HepG2 (cell line): ENCODE measurements around the gene ACP7. TPM values are rescaled to one million over a fixed set of nuclear protein-coding genes. Genes with fewer than 3 reads are reported as not detected.

Experiments
- HNRNPLL ChIP-seq: fragments of 200-400 bp; formaldehyde crosslinking; IDR thresholded peaks from 2 replicates; pipeline ENCODE4 v1.6.1; 2017; ENCODE audit warnings: mild to moderate bottlenecking, low read depth, low read length; ENCODE audit not compliant: poor library complexity, severe bottlenecking
- IKZF4 ChIP-seq: sonication (generic); formaldehyde crosslinking; IDR thresholded peaks from 2 replicates; pipeline ENCODE4 v1.5.1; 2020; ENCODE audit warnings: borderline replicate concordance, mild to moderate bottlenecking, low read depth, missing genetic modification reagents; ENCODE audit errors: not compliant biosample characterization
- KDM1A ChIP-seq: IDR thresholded peaks from 2 replicates; pipeline ENCODE4 v1.6.1; 2016; ENCODE audit warnings: missing compliant biosample characterization
- KIAA2018 ChIP-seq: sonication (generic); formaldehyde crosslinking; IDR thresholded peaks from 2 replicates; pipeline ENCODE4 v1.5.0; 2020; ENCODE audit warnings: mild to moderate bottlenecking, missing genetic modification reagents, borderline replicate concordance
- LCORL ChIP-seq, 2 experiments: fragments of 450-650 bp in 1 of 2; sonication (generic) in 1 of 2; formaldehyde crosslinking in 1 of 2; IDR thresholded peaks; 2 replicates each; pipeline versions ENCODE4 v1.5.0 to v1.6.1; 2017 to 2020; ENCODE audit warnings: antibody characterized with exemption in 1 of 2, missing genetic modification reagents in 1 of 2
- MAFK ChIP-seq, 2 experiments: IDR thresholded peaks in 1 of 2; conservative IDR thresholded peaks in 1 of 2; 2 replicates each; pipeline ENCODE4 v1.6.1; 2011; ENCODE audit warnings: improper control_type of control experiment in 2 of 2, low read length in 2 of 2
- POLR2G ChIP-seq: fragments of 200-400 bp; formaldehyde crosslinking; IDR thresholded peaks from 2 replicates; pipeline ENCODE4 v1.6.1; 2018; ENCODE audit warnings: mild to moderate bottlenecking, low read depth, low read length, moderate library complexity
- SMAD3 ChIP-seq: sonication (generic); formaldehyde crosslinking; IDR thresholded peaks from 2 replicates; pipeline ENCODE4 v1.4.0; 2020; ENCODE audit warnings: missing genetic modification reagents
- ZNF101 ChIP-seq: sonication (generic); formaldehyde crosslinking; IDR thresholded peaks from 2 replicates; pipeline ENCODE4 v1.4.0; 2020; ENCODE audit warnings: mild to moderate bottlenecking, low read depth, missing genetic modification reagents, borderline replicate concordance
- ZNF136 ChIP-seq: sonication (generic); formaldehyde crosslinking; IDR thresholded peaks from 2 replicates; pipeline ENCODE4 v1.8.1; 2022; ENCODE audit warnings: low read depth, mild to moderate bottlenecking, moderate library complexity, missing genetic modification reagents
- ZNF264 ChIP-seq: sonication (generic); formaldehyde crosslinking; IDR thresholded peaks from 2 replicates; pipeline ENCODE4 v1.4.0; 2020; ENCODE audit warnings: missing genetic modification reagents
- ZNF326 ChIP-seq: sonication (generic); formaldehyde crosslinking; IDR thresholded peaks from 2 replicates; pipeline ENCODE4 v1.4.0; 2020; ENCODE audit warnings: missing genetic modification reagents, borderline replicate concordance
- ZNF550 ChIP-seq: sonication (generic); formaldehyde crosslinking; IDR thresholded peaks from 2 replicates; pipeline ENCODE4 v1.4.0; 2020; ENCODE audit warnings: mild to moderate bottlenecking, missing genetic modification reagents, borderline replicate concordance
- ZNF557 ChIP-seq: sonication (generic); formaldehyde crosslinking; IDR thresholded peaks from 2 replicates; pipeline ENCODE4 v1.4.0; 2020; ENCODE audit warnings: missing genetic modification reagents
- ZNF563 ChIP-seq: sonication (generic); formaldehyde crosslinking; IDR thresholded peaks from 2 replicates; pipeline ENCODE4 v1.8.0; 2022; ENCODE audit warnings: mild to moderate bottlenecking, moderate library complexity, missing genetic modification reagents
- ZNF720 ChIP-seq: sonication (generic); formaldehyde crosslinking; IDR thresholded peaks from 2 replicates; pipeline ENCODE4 v1.4.0; 2020; ENCODE audit warnings: missing genetic modification reagents
- polyA plus RNA-seq, 8 experiments: library from polyadenylated mRNA; depleted of rRNA in 3 of 8; stranded (reverse) in 7 of 8; unstranded in 1 of 8; fragments of >200 nt; fragmentation: Illumina TruSeq in 4 of 8; extraction: Trizol in 4 of 8; gene quantifications; 2 replicates each; pipeline versions ENCODE4 v1.2.1 to v1.2.3, GENCODE V29; 2011 to 2016; ENCODE audit warnings: low read depth in 4 of 8, missing spikeins in 1 of 8, mixed read lengths in 1 of 8; ENCODE audit not compliant: insufficient read depth in 1 of 8
- total RNA-seq, 5 experiments: library from RNA; depleted of rRNA; stranded (reverse); fragments of >200 nt; fragmentation: Illumina TruSeq; extraction: Trizol; gene quantifications; 2 replicates each; pipeline ENCODE4 v1.2.3, GENCODE V29; 2016; ENCODE audit warnings: low read depth in 1 of 5
- TF ChIP-seq, protein P1 (sequence below): sonication (generic); formaldehyde crosslinking; IDR thresholded peaks from 2 replicates; pipeline ENCODE4 v1.4.0; 2020; ENCODE audit warnings: mild to moderate bottlenecking, missing genetic modification reagents
- TF ChIP-seq, protein P2 (sequence below): sonication (generic); formaldehyde crosslinking; IDR thresholded peaks from 2 replicates; pipeline ENCODE4 v1.4.0; 2020; ENCODE audit warnings: mild to moderate bottlenecking, missing genetic modification reagents

Gene ACP7
- total and polyA plus RNA-seq, 2 of the 13 experiments (the other 11 are each of a cell fraction or from before 2014, with no cell fraction given) = not detected

DNA sequence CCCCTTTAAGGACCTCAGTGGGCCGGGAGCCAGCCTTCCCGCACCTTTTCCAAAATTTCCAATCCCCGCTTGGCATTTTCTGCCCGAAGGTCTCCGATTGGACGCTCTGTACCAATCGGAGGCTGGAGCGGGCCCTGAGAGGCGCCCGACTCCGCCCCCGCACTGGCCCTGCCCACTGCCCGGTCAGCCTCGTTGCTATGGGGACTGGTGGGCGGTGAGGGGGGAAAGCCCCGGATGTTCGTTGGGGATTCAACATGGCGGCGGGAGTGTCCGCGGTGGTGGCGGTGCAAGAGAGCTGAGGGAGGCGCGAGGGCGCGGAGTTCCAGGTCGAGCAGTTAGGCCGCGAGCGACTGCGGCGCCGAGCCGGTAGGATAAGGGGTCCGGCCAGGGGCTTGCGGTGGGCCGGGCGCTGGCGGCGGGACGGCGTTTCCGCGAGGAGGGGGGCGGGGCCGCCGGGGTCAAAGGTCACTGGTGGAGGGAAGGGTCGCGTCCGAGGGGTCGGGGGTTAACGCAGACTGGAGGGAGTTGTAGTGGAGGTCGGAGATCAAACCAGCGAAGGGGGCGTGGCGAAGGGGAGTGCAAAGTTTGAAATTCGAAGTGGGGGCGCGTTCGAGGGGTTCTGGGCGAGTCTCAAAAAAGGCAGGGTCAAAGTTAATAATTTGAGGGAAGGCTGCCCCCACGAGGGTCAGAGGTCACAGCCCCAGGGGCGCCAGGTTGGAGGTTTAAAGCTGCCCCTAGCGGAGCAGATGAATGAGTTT, 41.6 kb downstream of the ACP7 start, which contains the start of gene PAK4 (continued):
- no peak for TF ChIP-seq ZNF136 (CRISPR knock-in tag)
- peak; percentile 84; the same call in 1 of the 2 replicates for TF ChIP-seq ZNF563 (CRISPR knock-in tag)
- no peak for TF ChIP-seq MAFK (conservative IDR thresholded peaks at IDR 0.05 in 1 of 2, IDR thresholded peaks at IDR 0.05 in 1 of 2; ENCODE audit: low read length in 2 of 2)
- peak; percentile 84; the same call in 1 of the 2 replicates for TF ChIP-seq KIAA2018 (CRISPR knock-in tag)
- 0 out of 2 replicates have a peak, but pooled peaks have one; percentile 29 for TF ChIP-seq ZNF101 (CRISPR knock-in tag)
- peak; percentile 19 for TF ChIP-seq ZNF264
- TF ChIP-seq, protein P1, sequence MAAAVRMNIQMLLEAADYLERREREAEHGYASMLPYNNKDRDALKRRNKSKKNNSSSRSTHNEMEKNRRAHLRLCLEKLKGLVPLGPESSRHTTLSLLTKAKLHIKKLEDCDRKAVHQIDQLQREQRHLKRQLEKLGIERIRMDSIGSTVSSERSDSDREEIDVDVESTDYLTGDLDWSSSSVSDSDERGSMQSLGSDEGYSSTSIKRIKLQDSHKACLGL (CRISPR knock-in tag) = peak; percentile 59; the same call in 1 of the 2 replicates
- no peak for TF ChIP-seq ZNF326 (CRISPR knock-in tag)
- no peak for TF ChIP-seq IKZF4 (CRISPR knock-in tag)
- TF ChIP-seq LCORL (IDR thresholded peaks at IDR 0.05) = 0 out of 2 replicates have a peak, but pooled peaks have one; percentile 7
- TF ChIP-seq LCORL (CRISPR knock-in tag; IDR thresholded peaks at IDR 0.05) = peak; percentile 93
- no peak for TF ChIP-seq SMAD3 (CRISPR knock-in tag)
- peak; percentile 68 for TF ChIP-seq HNRNPLL
- TF ChIP-seq ZNF557 (CRISPR knock-in tag) = no peak
- TF ChIP-seq, protein P2, sequence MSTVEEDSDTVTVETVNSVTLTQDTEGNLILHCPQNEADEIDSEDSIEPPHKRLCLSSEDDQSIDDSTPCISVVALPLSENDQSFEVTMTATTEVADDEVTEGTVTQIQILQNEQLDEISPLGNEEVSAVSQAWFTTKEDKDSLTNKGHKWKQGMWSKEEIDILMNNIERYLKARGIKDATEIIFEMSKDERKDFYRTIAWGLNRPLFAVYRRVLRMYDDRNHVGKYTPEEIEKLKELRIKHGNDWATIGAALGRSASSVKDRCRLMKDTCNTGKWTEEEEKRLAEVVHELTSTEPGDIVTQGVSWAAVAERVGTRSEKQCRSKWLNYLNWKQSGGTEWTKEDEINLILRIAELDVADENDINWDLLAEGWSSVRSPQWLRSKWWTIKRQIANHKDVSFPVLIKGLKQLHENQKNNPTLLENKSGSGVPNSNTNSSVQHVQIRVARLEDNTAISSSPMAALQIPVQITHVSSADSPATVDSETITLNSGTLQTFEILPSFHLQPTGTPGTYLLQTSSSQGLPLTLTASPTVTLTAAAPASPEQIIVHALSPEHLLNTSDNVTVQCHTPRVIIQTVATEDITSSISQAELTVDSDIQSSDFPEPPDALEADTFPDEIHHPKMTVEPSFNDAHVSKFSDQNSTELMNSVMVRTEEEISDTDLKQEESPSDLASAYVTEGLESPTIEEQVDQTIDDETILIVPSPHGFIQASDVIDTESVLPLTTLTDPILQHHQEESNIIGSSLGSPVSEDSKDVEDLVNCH = peak; percentile 98; the same call in 1 of the 2 replicates
- TF ChIP-seq ZNF720 (CRISPR knock-in tag) = no peak
- peak; percentile 90 for TF ChIP-seq POLR2G
- TF ChIP-seq KDM1A (CRISPR knock-in tag) = no peak
- TF ChIP-seq ZNF550 = no peak
